ENCODE data around the gene USP4.
"Not testable (repeated sequence)": the region's sequence is repeated elsewhere in the genome, so short reads cannot be mapped to it uniquely, and the experiment has no call there.

The USP4 gene

DNA sequence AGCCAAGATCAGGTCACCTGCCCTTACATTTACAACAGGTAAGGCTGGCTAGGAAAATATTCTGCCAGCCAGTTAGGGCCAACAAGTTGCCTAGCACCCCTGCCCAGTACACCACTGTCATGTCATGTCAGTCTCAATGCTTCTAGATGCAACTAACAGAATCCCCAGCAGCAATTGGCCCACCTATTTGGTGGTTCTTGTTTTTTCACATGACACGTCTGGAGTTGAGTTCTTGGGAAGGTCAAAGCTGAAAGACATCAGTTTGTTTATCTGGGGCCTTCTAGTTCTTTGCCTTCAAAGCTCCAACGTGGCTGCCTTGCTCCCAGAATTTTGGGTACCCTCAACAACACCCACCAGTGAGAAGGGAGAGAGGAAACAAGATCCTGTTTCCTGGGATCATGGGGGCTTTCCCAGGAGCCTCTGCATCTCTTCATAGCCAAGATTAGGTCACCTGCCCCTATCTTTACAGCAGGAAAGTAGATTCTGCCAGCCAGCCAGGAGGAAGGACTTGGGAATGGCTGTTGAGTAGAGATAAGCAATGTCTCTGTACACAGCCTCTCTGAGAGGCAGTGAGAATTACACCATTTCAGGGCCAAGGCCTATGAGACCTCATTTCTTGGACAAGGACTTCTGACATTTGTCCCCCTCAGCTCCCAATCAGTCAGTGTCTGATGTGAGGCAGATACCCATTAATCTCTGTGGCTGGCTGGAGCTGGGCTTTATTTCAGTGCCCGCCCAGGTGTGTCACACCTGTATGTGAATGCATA lies 9.7 kb upstream of the USP4 start:
- DNase-seq (ENCODE audit: low spot score): no peak

DNA sequence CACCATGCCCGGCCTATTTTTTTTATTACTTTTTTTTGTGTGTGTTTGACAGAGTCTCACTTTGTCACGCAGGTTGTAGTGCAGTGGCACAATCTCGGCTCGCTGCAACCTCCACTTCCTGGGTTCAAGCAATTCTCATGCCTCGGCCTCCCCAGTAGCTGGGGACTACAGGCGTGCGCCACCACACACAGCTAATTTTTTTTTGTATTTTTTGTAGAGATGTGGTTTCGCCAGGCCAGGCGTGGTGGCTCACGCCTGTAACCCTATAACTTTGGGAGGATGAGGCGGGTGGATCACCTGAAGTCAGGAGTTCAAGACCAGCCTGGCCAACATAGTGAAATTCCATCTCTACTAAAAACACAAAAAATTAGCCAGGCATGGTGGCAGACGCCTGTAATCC lies 8.5 kb upstream of the USP4 start:
- DNase-seq (ENCODE audit: low spot score): not testable (repeated sequence)

DNA sequence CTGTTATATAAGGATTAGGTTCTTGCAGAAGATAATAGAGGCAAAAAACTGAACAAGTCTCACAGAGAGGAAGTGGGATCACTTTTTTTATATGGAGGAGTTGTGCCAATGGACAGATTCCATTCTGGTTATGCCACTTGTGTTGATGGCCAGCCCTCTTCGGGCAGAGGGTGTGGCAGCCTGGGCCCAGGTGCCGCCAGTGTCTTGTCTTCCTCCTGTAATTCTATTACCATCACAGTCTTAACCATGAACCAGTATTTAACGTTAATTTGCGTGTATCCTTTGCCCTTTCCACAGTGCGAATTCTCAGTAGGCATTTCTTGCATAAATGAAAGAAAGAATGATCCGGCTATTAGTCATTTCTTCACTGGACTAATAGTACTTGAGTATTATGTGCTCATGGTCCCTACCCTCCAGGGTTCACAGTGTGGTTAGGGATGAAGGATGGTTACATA lies 7.0 kb upstream of the USP4 start:
- DNase-seq (ENCODE audit: low spot score): no peak

DNA sequence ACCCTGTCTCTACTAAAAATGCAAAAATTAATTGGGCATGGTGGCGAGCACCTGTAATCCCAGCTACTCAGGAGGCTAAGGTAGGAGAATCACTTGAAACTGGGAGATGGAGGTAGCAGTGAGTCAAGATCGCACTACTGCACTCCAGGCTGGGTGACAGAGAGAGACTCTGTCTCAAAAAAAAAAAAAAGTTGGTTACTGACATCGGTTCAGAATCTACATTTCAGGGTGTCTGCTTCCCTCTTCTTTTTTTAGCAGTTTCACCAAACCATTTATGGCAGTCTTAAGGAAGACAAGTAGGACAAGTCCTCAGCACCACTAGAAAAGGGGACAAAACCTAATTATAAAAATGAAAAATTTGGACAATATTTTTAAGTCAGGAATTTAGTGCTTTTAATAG lies 3.3 kb upstream of the USP4 start:
- no peak for DNase-seq (ENCODE audit: low spot score)

DNA sequence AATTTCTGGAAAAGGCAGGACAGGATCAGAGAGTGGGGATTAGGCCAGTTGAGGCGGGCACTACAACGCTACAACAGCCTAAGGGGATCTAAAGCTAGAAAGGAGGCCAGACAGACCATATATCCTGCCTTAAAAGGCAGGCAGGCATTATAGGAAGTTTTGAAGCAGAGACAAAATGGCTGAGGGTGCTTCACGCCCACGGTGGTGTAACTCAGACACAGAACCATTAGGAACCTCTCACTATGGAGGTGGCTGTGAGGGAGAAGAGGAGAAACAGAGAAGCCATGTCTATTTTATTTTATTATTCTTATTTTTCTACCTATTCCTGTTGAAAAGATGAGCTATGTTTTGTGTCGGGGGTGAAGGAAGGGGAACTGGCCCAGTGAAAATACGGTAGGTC lies 2.1 kb upstream of the USP4 start:
- DNase-seq (ENCODE audit: low spot score): no peak

DNA sequence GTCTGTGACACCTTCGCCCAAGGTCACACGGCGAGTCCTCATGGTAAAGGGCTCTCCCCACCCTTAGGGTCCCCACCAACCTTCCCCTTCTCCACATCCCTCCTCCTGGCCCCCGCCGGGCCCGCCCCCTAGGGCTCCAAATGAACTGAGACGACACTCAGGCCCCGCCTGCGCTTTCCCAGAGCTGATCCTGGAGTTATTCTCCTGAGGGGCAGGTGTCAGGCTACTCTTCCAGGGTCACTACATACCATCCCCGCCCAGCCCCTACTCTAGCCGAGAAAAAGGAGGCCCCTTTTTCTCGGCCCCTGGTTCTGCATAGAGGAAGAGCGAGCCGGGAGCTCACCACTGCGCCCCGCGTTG lies 292 bp downstream of the USP4 start:
- DNase-seq (ENCODE audit: low spot score): no peak

DNA sequence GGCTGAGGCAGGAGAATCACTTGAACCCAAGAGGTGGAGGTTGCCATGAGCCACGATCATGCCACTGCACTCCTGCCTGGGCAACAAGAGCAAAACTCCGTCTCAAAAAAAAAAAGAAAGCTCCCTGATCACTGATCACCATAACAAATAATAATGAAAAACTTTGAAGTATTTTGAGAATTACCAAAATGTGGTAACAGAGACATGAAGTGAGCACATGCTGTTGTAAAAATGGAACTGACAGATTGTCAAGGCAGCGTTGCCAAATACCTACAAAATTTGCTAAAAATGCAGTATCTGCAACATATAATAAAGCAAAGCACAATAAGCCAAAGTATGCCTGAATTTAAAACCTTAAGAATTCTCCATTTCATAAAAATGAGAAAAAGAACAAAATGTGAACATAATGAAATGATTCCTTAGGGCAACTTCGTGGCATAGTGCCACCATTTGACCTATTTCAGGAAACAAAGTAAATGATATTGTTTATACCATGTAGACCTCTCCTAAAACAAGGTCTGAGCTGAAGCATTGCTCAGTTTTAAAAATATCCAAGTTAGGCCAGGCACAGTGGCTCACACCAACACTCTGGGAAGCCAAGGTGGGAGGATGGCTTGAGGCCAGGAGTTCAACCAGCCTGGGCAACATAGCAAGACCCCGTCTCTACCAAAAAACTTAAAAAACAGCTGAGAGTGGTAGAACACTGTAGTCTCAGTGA lies 5.8 kb downstream of the USP4 start:
- DNase-seq (ENCODE audit: low spot score): no peak

DNA sequence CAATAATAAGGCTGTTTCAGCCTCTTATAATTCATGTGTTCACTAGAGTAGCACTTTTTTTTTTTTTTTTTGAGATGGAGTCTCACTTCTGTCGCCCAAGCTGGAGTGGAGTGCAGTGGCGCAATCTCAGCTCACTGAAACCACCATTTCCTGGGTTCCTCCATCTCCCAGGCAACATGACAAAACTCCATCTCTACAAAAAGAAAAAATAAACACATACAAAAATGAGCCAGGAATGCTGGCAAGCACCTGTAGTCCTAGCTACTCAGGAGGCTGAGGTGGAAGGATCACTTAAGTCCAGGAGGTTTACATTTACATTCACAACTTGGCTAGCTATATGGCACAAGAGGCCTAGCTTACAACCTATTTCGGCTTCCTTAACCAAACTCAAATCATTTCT lies 6.8 kb downstream of the USP4 start:
- DNase-seq (ENCODE audit: low spot score): no peak

DNA sequence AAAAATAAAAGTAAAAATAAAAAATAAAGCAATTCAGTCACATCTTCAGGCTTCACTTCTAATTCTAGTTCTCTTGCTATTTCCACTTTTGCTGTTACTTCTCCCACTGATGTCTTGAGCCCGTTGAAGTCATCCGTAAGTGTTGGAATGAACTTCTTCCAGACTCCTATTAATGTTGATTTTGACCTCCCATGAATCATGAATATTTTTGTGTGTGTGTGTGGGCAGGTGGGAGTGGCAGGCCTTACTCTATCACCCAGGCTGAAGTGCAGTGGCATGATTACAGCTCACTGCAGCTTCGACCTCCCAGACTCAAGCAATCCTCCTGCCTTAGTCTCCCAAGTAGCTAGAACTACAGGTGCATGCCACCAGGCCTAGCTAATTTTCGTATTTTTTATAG lies 10.7 kb downstream of the USP4 start:
- no peak for DNase-seq (ENCODE audit: low spot score)

DNA sequence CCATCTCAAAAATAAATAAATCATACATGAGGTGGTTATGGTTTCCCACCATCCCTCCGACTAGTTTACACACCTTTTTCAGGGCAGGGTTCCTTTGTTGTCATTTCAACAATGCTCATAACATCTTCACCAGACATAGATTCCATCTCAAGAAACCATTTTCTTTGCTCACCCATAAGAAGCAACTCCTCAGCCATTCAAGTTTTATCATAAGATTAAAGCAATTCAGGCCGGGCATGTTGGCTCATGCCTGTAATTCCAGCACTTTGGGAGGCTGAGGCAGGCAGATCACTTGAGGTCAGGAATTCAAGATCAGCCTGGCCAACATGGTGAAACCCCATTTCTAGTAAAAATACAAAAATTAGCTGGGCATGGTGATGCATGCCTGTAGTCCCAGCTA lies 11.5 kb downstream of the USP4 start:
- not testable (repeated sequence) for DNase-seq (ENCODE audit: low spot score)

DNA sequence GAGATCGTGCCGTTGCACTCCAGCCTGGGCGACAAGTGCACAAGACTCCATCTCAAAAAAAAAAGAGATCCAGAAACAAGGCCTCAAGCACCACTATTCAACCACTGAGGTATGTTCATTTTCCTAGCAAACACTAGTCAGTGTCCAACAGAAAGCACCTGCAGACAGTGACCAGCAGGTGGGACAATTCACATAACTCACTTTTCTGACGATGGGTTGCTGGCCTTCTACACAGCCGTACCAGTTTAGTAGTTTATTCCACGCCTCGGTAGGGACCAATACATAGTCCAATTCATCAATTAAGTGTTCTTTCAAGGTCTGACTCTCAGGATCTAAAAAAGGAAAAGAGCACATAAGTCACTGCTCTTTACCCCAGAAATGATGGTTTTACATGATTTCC lies 12.4 kb downstream of the USP4 start:
- no peak for DNase-seq (ENCODE audit: low spot score)

DNA sequence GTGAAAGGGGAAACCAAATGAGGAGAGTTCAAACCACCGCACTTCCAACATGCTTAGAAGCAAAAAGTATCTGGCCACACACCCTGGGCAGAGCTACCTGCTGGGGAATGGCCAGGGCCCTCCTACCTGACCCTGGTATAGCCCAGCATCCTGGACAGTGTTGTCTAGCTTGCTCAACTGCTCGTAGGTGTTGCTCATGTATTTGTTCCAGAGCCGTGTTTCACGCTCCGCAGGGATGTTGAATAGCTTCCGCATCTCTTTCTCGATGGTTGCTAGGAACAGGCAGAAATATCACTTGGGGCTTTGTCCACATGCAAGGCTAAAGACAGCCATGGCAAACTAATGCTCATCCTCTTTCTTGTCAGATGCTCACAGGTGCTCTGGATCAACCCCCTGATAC lies 15.1 kb downstream of the USP4 start:
- DNase-seq (ENCODE audit: low spot score): no peak

DNA sequence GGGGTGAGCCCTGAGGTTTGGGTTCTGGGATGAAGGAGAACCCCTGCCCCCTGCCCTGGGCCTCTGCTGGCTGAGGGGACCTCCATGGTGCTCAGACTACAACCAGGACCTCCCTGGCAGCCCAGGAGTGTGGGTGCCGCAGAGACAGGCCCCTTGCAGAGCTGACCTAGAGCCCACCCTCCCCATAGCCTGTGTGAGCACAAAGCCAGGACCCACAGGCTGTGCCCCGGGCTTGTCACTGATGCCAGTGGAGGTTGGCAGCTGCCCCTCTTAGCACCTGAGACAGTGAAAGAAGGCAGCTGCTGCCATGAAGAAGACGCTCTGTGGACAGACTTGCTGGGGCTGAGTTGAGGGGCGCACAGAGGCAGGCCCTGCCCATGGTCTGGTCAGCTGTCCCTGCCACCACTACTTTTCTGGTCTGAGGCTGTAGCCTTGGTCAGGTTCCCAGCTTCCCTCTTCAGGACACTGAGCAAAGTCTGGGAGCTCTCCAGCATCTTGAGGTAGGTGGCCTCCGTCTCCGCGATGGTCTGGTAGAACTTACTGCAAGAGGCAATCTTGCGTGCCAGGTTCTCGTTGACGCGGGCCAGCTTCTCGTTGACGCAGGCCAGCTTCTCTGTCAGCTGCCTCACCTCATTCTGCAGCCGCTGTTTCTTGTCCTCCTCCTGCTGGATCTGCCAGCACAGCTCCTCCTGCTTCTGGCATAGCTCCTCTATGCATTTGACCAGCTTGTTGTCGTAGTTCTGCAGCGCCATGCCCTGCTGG lies 23.0 kb downstream of the USP4 start:
- DNase-seq (ENCODE audit: low spot score): no peak

DNA sequence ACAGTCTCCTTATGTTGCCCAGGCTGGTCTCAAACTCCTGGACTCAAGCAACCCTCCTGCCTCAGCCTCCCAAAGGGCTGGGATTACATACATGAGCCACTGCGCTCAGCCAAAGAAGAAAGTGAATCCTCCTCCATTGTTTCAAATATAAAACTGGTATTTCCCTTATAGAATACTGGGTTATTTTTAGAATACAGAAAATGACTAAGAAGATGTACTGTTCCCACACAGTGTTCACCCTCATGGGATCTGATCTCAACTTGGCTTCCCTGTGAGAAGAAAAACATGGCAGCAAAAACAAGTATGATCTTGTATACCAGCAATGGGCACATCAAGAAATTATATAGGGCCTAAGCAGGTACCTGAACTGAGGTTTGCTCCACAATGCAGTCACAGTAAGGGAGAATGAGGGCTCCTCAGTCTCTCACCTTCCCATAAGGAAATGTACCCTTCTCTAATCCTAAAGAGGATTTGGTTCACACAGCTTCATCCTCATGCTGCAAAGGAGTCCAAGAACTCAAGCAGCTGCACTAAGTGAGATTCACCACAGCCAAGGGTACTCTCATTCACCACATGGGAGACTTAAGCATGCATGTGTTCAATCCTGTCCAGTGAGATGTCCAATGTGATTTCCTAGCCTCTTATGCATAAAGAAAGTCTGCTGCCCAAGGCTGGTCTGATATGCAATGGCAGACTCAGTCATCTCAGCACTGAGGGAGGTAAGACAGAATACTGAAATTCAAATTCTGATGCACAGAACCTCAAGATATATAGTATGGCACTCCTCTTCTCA lies 25.8 kb downstream of the USP4 start:
- DNase-seq (ENCODE audit: low spot score): no peak

DNA sequence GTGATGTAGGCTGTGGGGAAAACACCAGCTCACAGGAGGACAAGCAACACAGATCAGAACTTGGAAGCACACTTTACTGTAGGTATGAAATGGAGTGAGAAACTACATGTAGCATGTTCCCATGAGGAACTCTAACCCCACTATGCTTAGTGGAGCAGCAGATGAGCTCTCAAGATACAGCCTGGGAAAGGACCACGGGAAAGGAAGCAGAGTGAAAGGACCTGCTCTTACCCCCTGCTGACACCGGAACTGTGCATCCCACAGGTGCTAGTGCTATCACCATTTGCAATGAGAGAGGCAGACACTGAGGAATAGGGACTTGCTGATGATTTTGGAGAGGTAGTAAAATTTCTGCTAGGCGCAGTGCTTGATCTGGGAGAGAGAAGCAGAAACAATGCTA lies 28.6 kb downstream of the USP4 start:
- DNase-seq (ENCODE audit: low spot score): no peak

DNA sequence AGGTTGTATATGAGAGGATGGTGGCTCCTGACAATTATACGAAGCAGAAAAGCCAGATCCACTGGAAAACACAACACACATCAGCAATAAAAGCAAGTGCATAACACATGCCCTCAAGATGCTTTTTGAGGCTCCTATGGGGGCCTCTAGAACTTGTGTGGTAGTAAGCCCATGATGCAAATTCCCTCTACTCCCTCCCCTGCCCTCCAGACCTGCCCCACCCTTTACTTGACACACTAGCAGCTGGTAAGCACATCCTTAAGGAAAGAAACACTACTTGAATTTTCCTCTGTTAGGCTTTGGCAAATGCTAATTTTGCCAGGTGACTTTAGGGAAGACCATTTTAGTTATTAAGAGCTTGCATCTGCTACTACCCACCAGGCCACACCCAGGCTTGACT lies 29.2 kb downstream of the USP4 start:
- no peak for DNase-seq (ENCODE audit: low spot score)

DNA sequence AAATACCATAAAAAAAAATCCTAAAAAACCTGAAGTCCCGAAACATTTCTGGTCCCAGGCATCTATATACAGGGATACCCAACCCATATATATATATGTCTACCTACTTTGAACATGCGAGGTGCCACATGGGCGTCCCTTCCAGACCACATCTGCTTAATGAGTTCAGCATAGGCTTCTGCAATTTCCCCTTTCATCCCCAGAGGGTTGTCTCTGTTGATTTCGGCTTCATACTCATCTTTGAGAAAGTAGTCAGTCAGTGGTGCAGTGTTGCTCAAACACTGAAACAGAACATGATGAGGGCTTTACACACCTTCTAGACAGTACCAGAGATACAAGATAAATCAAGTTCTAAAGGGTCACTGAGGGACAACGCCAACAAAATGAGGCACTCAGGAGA lies 34.2 kb downstream of the USP4 start:
- DNase-seq (ENCODE audit: low spot score): no peak

DNA sequence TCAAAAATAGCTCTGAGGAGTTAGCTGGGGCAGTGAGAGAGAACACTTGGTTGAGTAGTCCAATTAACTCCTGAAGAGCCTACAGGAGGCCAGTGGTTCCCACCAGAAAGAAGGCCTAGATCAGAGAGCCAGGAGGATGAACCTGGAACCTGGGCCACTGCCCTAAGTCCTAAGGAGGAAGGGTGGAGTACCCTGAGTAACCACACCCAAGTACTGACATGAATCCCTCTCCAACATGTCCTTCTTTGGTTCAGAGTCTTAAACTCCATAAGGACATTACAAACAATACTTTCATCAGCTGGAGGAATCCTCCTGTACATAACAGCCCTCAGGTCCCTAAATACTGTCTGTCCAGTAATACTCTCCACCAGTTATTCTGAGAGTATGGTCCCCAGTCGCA lies 37.2 kb downstream of the USP4 start:
- no peak for DNase-seq (ENCODE audit: low spot score)

DNA sequence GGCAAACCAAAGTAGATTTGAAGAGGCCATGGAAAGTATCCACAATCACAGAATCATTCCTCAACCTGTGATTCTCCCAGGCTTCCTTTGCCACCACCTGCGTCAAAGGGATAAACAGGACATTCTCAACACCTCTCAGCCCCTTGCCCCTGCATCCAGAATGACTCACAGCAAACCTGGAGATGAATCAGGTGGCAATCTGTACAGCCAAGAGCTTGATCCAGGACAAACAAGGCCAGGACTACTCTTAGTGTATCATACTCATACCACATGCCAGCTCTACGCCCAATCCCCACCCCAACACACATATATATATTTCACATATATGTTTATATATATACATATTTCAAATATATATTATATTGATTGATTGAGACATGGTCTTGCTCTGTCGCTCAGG lies 39.3 kb downstream of the USP4 start:
- DNase-seq (ENCODE audit: low spot score): no peak

DNA sequence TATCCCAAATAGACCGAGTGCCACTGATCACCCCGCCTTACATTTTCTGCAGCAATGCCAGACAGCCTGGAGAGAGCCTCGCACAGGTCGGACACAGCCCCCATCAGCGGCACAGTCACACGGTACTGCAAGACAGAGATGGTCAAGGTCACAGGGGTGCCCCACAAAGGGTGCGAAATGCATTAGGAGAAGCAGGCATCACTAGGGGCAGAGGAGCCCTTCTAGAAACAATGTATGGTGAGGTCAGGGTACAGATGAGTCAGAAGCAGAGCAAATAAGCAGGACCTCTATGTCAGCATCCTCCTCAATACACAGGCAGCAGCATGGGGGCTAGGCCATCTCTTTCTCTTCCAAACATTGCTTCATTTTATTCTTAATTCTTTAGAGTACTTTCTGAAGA lies 41.3 kb downstream of the USP4 start:
- DNase-seq (ENCODE audit: low spot score): no peak

DNA sequence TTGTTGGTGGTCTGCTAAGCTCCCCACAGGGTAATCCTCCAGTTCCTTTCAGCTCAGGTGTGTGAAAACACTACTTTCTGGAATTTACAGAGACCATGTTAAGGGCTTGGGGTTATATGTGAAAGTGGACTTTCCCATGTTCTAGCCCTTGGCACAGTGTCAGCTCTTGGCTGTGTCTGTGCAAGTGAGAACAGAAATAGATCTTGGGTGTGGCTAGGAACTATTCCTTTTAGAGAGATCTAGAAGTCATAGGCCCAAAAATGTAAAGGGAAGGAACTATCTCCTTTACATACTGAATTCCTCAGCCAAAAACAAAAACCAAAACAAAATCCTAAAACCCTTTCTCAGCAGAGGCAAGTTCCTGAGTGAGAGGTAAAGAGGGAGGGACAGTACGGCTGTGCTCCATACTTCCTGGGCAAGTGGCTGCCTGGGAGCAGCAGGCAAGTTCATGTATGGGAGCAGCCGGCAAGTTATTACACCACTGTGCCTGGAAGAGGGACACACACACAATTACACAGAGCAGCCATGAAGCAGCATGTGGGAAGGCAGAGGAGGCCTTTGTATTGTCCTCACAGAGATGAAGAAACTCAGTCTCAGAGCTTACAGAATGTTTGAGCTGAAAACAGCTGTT lies 43.0 kb downstream of the USP4 start:
- no peak for DNase-seq (ENCODE audit: low spot score)

Measured in left forelimb (tissue), 1 donor.